HG02852 (cell line): ENCODE results near the gene GUSB.

ENCODE experiments used
- ATAC-seq: cut with Tn5 transposase; IDR thresholded peaks from one replicate; pipeline ENCODE4 v1.9.1; 2021; ENCODE audit warnings: mild to moderate bottlenecking, moderate library complexity; ENCODE audit not compliant: unreplicated experiment

Gene GUSB

GRCh38 chr7:65938336-65938895 is 43.6 kb downstream of the GUSB start:
- no peak for ATAC-seq

DNA sequence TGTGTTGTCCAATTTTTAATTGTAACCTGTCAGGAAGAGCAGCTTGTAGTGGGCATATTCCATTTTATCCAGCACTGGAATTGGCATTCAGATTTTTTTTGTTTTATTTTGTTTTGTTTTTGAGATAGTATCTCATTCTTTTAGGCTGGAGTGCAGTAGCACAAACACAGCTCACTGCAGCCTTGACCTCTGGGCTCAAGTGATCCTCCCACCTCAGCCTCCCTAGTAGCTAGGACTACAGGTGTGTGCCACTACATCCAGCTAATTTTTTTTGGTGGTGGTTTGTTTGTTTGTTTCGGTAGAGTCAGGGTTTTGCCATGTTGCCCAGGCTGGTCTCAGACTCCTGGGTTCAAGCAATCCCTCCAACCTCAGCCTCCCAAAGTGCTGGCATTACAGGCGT is 44.7 kb downstream of the GUSB start:
- no peak for ATAC-seq

GRCh38 chr7:65931685-65932084 is 50.3 kb downstream of the GUSB start:
- no peak for ATAC-seq

DNA sequence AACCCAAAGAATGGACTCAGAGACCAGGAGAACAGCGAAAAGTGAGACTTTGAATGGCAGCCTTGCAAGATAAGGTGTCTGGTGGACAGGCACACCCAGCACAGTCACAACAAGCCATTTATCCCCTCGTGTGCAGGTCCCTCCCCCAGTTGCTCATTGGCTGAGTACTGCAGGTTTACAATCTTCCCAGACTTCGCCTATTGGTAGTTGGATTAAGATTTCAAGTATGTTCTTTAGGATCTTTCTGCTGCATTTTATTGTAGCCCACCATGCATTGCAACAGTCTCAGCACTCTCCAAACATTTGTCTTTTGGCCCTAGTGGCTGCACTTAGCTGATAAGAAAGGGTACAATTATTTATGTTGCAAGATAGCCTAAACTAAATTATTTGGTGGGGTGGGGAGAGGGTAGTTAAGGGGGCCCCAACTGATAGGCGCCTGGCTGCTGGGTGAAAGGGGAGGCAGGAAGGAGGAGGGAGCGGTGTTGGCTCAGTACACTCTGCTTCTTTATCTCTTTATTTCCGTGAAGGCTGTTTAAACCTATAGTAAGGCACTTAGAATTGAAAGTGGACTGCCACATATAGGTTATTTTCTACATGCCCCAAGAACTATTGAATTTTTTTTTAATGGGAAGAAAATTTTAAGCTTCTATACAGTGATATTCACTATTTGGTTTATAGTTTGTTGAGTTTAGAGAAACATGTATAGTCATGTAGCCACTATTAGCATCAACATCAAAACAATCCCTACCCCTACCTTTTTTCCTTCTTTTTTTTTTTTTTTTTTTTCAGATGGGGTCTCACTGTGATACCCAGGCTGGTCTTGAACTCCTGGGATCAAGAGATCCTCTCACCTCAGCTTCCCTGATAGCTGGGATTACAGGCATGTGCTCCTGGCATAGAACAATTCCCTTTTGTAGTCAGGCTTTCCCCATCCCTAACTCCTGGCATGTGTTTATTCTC is 54.2 kb downstream of the GUSB start:
- ATAC-seq: no peak

GRCh38 chr7:65926588-65926987 is 55.4 kb downstream of the GUSB start:
- no peak for ATAC-seq

GRCh38 chr7:65925040-65925439 is 57.0 kb downstream of the GUSB start:
- ATAC-seq: no peak

DNA sequence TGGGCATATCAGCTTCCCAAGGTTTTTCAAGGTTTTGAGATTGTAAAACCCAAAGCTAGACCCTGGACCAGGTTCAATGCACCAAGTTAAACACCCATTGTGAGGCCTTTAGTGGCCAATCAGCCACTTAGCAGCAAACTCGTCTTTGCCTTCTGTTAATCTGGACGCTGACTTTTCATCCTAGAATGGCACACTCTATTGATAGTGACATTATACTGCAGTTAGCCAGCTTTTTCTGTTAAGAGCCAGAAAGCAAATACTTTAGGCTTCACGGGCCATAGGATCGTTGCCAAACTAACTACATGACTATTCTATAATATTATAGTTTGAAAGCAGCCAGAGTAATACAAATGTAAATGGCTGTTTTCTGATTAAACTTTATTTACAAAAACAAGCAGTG is 57.8 kb downstream of the GUSB start:
- ATAC-seq: no peak

- no peak for ATAC-seq
Measured at GRCh38 chr7:65923316-65923715, 58.7 kb downstream of the GUSB start.

DNA sequence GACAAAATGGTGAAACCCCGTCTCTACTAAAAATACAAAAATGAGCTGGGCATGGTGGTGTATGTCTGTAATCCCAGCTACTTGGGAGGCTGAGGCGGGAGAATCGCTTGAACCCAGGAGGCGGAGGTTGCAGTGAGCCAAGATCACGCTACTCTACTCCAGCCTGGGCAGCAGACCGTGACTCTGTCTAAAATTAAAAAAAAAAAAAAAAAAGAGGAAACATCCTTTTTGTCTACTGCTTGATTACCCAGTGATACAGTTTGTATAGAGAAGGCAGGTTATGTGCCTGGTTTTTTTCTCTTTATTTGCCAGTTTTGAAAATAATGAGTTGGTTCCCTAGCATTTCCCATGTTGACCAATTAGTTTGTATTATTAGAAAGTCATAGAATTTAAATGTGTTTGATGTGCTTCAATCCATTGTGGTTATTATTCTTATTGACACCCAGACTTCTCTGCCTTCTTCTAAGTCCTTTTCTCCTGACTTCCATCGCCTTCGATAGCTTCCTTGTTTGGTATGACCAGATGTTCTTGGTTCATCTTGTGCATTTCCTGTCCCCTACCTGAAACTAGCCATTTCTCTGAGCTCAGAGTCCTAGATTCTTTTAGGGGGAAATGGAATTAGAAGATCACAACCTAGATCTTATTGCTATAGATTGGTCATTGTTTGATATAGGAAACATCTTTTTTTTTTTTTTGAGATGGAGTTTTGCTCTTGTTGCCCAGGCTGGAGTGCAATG is 65.9 kb downstream of the GUSB start:
- no peak for ATAC-seq

DNA sequence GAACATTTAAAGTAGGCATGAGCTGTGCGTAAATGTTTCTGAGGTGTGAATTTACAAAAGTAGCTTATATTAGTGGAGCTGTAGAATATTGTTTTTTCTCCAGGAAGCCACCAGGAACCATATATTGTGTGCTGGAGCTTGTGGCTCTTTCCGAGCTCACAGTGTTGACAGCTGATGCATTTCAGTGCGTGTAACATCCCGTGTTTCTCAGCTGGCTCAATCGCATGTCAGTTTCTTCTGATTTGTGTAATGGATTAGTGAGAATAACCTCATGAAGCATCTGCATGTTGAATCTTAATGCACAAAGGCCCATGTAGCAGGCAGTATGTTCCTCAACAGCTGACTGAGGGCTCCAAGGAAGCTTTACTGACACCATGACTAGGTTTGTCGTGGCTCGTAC is 69.8 kb downstream of the GUSB start:
- ATAC-seq: no peak
